ENCODE results near the gene YAP1.

DNA sequence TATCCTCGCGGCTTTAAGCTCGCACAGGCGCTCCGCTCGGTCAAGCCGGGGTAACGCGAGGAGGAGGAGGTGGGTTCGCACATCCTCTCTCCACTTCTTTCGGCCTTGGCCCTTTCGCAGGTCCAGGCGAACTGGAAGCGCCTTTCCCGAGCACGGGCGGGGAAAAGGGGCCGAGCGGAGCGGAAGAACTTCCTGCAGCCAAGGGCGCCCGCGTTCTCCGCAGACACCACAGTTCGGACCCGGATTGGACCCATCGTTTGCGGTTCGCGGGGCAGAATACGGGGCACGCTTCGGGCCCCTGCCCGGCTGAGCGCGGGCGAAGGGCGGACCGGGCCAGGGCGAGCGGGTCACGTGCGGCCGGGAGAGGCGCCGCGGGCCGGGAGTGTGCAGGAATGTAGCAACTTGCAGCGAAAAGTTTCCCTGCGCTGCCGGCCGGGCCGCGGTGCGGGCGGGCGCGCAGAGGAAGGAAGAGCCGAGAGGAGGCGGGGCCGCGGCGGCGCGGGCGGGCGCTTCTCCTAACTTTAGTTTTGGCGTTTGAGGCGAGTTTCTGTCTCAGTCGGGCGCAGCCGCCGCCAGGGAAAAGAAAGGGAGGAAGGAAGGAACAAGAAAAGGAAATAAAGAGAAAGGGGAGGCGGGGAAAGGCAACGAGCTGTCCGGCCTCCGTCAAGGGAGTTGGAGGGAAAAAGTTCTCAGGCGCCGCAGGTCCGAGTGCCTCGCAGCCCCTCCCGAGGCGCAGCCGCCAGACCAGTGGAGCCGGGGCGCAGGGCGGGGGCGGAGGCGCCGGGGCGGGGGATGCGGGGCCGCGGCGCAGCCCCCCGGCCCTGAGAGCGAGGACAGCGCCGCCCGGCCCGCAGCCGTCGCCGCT, at the start of gene YAP1:
- no peak for TF ChIP-seq CTCF (IDR thresholded peaks at IDR 0.05)
- no peak for TF ChIP-seq POLR2A (IDR thresholded peaks at IDR 0.05)
- TF ChIP-seq EP300 (IDR thresholded peaks at IDR 0.05), result no peak
